HG02642 (cell line): Measurements from ENCODE around the gene LSM3.

Experiments
- ATAC-seq: cut with Tn5 transposase; IDR thresholded peaks from one replicate; pipeline ENCODE4 v1.9.1; 2021; ENCODE audit warnings: mild to moderate bottlenecking; ENCODE audit not compliant: unreplicated experiment, poor library complexity

Gene LSM3

DNA sequence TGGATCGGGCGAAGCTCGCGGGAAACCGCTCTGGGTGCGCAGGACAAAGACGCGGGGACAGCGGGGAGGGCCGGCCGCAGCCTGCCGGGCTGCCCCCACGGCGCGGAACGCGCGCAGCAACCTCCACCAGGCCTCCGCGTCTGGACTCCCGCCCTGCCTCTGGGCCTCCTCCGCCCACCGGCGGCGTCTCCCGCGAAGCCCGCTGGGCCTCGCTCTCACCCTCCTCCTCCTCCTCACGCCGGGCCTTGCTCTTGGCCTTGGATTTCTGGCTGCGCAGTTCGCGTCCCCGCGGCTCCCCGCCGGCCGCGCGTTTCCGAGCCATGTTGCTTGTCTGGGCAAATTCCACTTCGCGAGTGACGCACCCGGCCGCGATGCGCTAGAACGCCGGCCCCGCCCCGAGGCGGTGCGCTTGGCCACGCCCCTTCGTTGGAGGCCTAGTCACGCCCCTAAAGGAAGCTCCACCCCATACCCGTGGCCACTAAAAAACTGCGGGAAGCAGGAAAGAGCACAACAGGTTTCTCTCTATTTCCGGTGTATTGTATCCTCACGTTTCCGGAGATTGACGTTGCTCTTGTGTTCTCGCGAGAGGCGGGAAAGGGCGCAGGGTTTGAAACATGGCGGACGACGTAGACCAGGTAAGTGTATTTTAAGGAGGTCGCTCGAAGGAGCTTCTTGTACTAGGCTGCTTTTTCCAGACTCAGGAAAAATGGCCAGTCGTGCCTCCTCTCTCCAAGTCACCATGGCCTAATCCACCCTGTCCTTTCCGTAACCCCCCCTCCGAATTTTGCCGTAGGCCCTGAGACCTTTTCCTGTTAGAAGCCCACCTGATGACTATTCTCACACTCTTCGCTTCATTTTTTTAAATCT is at the start of gene LSM3, which contains the start of gene XPC:
LSM3 (plus strand) TSS at position 571 of the 867 bp plus-strand sequence; CDS start at position 615, 44 bp downstream.
XPC (minus strand) TSS at position 355 of the 867 bp plus-strand sequence; CDS start at position 322, 33 bp downstream.
- ATAC-seq: peak; percentile 94

DNA sequence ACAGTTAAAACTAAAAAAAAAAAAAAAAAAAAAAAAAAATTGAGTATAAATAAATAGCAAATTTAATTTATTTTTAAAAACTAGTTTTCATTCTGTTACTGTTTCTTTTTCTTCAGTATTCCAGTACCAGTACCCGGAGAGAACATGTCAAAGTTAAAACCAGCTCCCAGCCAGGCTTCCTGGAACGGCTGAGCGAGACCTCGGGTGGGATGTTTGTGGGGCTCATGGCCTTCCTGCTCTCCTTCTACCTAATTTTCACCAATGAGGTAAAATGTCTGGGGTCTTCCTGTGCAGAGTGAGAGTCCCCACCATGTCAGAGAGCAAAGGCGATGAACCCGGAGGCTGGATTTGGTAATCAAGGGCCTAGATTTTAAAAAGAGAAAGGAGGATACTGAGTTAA is 49.3 kb upstream of the LSM3 start:
- no peak for ATAC-seq

GRCh38 chr3:14130230-14130629 is 48.4 kb upstream of the LSM3 start:
- no peak for ATAC-seq

DNA sequence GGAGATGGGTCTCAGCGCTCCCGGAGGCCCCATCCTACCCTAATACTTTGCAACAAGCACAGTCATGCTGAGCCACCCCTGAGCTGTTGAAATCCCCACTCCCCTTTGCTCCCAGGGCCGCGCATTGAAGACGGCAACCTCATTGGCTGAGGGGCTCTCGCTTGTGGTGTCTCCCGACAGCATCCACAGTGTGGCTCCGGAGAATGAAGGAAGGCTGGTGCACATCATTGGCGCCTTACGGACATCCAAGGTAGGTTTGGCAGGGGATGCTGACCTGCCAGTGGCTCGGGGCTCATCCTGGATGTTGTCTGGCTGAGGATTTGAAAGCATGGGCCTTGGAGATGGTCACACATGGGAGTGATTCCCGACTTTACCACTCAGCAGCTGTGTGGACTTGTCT is 47.9 kb upstream of the LSM3 start:
- no peak for ATAC-seq

- no peak for ATAC-seq
Observed at GRCh38 chr3:14131134-14131533, 47.5 kb upstream of the LSM3 start.

DNA sequence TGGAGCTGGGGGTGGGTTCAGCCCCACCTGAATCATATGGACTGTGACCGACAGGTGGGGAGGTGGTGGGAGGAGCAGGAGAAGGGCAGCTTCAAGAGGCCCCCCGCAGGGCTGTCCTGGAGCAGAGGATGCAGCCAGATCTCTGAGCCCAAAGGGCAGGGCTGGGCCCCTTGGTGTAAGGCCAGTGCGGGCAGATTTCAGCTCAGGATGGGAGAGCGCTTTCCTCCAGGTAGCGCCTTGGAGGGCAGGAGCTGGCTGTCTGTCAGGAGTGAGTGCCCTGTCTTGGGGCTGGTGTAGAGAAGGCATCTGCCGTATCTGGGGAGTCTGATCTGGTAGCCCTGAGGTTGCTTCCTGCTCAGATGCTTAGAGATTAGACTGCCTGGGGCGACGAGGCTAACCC is 46.5 kb upstream of the LSM3 start:
- ATAC-seq: no peak

- ATAC-seq: no peak
Observed at GRCh38 chr3:14132689-14133088, 45.9 kb upstream of the LSM3 start.

DNA sequence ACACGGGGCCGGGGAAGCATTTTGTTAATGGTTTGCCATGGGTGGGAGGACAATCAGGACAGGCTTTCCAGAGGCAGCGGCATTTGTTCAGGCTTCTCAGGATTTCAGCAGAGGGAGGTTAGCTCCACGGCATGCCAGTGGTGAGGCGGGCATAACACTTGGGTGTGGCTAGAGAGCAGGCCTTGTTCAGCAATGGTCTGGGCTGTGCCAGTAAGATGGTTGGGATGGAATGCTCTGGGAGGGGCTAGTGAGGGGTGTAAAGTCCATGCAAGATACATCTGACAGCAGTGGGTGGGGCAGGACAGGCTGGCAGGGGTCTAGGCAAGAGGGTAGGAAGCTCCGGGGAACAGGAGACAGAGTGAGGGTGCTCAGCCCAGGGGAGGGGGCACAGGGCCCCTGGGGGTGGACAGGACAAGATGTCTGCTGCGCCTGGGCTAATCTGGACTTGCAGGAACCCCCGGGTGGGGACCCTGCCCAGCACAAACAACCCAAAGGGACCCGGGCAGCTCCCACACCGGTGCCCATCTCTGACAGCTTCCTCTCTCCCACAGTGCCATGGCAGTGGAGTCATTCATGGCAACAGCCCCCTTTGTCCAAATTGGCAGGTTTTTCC is 45.3 kb upstream of the LSM3 start:
- no peak for ATAC-seq

DNA sequence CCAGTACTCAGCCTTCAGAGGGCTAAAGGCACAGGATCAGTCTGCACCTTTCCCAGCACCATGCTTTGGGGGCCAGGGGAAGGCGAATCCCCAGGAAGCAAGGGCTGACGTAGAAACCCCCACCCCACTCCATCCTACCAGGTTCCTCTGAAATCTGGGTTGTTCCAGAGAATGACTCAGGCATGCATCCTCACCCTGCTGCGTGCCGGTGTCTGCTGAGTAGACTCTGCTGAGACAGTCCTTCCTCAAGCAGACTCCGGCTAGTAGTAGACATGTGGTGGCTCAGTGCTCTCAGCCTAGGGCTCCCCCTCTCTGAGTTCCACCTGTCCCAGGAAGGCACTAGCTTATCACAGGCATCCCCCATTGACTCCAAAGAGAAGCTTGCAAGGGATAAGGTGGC is 44.7 kb upstream of the LSM3 start:
- no peak for ATAC-seq

DNA sequence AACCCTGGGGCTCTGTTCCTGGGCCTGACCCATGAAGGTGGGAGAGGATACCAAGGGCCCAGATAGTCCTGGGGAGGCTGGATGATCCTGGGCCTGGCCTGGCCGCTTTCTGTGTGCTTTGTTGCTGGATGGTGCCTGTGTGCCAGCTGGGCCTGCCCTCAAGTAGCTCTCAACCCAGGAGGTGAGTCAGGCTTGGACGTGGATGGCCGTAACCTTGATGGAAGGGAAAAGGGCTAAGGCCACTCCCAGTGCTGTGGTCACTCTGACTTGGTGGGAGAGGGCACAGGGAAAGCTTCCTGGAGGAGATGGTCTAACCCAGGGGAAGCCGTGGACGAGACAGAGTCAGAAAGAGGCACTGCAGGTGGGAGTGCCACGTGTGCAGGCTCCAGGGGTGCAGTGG is 44.3 kb upstream of the LSM3 start:
- ATAC-seq: no peak

GRCh38 chr3:14135581-14135980 is 43.0 kb upstream of the LSM3 start:
- ATAC-seq: no peak

- no peak for ATAC-seq
Observed at GRCh38 chr3:14137004-14137403, 41.6 kb upstream of the LSM3 start.

- no peak for ATAC-seq
Observed at GRCh38 chr3:14137445-14137844, 41.2 kb upstream of the LSM3 start.

DNA sequence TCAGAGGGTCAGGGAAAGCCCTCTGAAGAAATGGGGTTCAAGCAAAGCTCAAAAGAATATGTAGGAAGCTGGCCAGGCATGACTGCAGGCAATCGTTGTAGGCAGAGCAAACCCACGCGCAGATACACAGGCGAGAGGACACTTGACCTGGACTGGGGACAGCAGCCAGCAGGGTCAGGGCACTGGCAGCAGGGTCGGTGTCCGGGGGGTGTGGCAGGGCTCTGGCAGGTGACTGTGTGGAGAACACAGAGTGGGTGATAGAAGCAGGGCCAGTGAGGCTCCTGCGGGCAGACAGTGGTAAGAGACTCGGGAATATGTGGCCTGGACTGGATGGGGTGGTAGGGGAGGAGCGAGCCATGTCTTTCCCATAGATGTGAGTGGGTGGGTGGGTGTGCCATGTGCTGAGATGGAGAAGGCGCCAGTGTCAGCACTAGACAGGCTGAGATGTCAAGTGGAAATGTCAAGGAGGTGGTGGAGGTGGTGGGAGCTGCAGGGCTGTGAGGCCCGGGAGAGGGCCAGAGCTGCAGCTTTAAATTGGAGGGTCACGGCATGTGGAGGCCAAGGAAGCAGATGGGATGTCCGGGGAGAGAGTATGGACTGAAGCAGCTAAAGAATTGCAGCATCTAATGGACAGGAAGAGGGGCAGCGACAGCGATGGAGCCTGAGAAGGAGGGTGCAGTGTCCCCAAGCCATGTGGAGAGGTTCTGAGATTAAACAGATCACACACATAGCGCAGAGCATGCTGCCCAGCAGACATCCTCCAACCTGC is 40.3 kb upstream of the LSM3 start:
- no peak for ATAC-seq

GRCh38 chr3:14138878-14139655 is 39.5 kb upstream of the LSM3 start:
- no peak for ATAC-seq

DNA sequence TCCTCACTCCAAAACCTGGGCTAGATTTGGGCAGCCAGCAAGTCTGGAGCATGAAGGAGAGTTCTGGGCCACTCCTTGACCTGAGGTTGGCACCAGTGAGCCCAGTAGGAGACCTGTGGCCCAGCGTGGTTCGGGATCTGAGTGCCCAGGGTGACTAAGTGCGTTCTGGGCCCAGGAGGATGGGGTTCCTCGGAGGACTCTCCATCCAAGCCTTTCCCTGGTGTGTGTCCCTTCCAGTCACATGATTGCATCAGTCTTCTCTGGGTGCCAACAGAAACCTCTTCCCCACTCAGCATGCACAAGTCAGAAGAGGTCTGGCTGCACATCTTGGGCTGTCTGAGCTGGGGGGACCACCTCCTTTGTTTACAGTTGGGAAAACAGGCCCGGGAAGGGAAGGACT is 38.8 kb upstream of the LSM3 start:
- no peak for ATAC-seq

DNA sequence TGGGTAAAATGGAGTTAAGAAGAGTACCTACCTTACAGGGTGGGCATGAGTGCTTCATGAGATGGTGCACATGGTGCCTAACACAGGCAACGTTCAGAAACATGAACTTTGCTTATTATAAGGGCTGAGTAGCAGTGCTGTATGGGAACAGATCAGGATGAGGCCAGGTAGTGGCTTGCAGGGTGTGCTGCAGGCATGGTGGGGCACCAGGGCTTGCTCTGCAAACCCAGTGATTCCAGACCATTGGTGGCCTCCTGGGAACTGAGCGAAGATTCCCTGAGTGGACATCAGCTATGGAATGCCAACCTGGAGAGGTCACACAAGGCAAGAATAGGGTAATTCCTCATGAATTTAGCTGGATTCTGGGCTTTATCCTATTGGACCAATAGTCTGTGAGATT is 37.9 kb upstream of the LSM3 start:
- no peak for ATAC-seq

DNA sequence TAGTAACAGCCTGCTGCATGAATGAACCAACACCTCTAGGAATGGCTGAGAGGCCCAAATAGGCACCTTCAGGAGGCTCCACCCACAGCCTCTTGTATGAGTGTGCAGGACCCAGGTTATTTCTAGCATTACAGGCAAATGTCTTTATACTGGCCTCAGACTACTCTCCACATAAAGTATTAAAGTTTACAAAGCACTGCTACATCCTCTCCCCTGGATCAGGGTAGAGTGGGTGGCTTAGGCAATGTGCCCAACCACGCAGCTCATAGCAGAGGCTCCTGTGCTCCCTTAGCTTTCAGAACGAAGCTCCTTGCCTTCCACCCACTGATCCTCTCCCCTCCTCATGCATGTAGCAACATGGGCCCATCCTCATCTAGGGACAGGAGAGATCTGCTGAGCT is 37.5 kb upstream of the LSM3 start:
- ATAC-seq: no peak

DNA sequence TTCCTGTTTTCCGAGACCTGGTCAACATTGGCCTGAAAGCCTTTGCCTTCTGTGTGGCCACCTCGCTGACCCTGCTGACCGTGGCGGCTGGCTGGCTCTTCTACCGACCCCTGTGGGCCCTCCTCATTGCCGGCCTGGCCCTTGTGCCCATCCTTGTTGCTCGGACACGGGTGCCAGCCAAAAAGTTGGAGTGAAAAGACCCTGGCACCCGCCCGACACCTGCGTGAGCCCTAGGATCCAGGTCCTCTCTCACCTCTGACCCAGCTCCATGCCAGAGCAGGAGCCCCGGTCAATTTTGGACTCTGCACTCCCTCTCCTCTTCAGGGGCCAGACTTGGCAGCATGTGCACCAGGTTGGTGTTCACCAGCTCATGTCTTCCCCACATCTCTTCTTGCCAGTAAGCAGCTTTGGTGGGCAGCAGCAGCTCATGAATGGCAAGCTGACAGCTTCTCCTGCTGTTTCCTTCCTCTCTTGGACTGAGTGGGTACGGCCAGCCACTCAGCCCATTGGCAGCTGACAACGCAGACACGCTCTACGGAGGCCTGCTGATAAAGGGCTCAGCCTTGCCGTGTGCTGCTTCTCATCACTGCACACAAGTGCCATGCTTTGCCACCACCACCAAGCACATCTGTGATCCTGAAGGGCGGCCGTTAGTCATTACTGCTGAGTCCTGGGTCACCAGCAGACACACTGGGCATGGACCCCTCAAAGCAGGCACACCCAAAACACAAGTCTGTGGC is 36.8 kb upstream of the LSM3 start:
- ATAC-seq: no peak
